Fibroblast of villous mesenchyme (primary cell): Measurements from ENCODE around the gene GLYR1. TPM values are rescaled to one million over a fixed set of nuclear protein-coding genes. Genes with fewer than 3 reads are reported as not detected.

Experiments used
- DNase-seq: peaks from one replicate; pipeline ENCODE4 v3.0.0-alpha.2; 2010; ENCODE audit warnings: low read depth
- H3K4me3 ChIP-seq: 2 replicates; pipeline ENCODE4 v1.5.1; 2011; ENCODE audit warnings: low read depth, mild to moderate bottlenecking, low read length
- total RNA-seq: library from RNA; depleted of rRNA; stranded (reverse); fragments of >200 nt; gene quantifications from 2 replicates; pipeline ENCODE4 v1.2.3, GENCODE V29; 2012
- TF ChIP-seq, protein P1 (sequence below): IDR thresholded peaks from 2 replicates; pipeline ENCODE4 v1.5.1; 2012; ENCODE audit warnings: low read depth, mild to moderate bottlenecking, low read length; ENCODE audit not compliant: insufficient read depth

Gene GLYR1
- total RNA-seq, 1 donor = 60.9 TPM

DNA sequence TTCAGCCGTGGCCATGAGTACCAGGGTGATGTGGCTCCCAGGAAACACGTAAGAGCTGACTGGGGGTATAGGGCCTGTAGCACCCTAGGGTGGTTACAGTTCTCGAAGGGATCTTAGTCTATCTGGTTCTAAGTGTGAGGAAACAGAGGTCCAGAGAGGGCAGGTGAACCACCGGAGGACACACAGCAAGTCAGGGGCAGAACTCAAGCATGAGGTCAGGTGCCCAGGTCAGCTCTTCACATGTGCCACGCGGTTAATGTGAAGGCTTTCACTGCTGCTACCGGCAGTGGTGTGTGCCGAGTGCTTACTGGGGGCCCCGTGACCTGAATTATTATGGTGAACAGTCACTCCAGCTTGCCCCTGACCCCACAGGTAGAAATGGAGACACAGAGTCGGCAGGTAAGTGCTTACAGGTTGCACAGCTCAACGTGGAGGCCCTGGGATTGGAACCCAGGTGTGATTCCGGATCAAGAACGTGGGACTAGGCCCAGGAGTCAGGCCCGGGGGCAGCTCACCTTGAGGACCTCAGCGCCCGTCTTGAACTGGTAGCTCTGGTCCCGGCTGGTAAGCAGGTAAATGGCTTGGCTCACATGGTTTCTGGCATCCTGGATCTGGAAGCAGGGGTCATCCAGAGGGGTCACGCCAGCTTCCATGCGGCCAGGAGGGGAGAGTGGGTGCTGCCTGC lies 47.8 kb downstream of the GLYR1 start:
- no peak for DNase-seq
- TF ChIP-seq, protein P1, sequence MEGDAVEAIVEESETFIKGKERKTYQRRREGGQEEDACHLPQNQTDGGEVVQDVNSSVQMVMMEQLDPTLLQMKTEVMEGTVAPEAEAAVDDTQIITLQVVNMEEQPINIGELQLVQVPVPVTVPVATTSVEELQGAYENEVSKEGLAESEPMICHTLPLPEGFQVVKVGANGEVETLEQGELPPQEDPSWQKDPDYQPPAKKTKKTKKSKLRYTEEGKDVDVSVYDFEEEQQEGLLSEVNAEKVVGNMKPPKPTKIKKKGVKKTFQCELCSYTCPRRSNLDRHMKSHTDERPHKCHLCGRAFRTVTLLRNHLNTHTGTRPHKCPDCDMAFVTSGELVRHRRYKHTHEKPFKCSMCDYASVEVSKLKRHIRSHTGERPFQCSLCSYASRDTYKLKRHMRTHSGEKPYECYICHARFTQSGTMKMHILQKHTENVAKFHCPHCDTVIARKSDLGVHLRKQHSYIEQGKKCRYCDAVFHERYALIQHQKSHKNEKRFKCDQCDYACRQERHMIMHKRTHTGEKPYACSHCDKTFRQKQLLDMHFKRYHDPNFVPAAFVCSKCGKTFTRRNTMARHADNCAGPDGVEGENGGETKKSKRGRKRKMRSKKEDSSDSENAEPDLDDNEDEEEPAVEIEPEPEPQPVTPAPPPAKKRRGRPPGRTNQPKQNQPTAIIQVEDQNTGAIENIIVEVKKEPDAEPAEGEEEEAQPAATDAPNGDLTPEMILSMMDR = no peak
- no peak overlapping the region for H3K4me3 ChIP-seq

DNA sequence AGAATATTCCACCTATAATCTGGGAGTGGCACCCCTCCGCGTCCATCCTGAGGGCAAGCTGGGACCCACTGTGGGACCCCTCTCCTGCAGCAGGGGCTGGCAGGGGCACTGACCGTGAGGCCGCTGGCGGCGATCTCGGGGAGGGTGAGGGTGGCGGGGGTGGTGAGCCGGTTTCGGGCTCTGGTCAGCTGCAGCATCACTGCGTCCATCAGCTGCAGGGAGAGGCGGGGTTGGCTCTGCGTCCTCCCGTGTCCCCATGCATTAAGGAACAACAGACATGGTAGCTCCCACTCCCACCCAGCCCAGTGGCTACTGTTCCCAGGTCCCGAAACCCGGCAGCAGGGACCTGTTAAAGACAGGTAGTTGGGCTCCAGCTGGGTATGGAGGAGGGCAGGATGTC lies 48.6 kb downstream of the GLYR1 start:
- DNase-seq = no peak
- TF ChIP-seq, protein P1 = no peak
- no peak overlapping the region for H3K4me3 ChIP-seq

GRCh38 chr16:4797805-4798252 lies 49.3 kb downstream of the GLYR1 start:
- DNase-seq = no peak
- H3K4me3 ChIP-seq = no peak overlapping the region
- TF ChIP-seq, protein P1 = no peak

GRCh38 chr16:4796982-4797804 lies 49.9 kb downstream of the GLYR1 start:
- TF ChIP-seq, protein P1 = no peak
- DNase-seq = no peak
- H3K4me3 ChIP-seq = no peak overlapping the region

DNA sequence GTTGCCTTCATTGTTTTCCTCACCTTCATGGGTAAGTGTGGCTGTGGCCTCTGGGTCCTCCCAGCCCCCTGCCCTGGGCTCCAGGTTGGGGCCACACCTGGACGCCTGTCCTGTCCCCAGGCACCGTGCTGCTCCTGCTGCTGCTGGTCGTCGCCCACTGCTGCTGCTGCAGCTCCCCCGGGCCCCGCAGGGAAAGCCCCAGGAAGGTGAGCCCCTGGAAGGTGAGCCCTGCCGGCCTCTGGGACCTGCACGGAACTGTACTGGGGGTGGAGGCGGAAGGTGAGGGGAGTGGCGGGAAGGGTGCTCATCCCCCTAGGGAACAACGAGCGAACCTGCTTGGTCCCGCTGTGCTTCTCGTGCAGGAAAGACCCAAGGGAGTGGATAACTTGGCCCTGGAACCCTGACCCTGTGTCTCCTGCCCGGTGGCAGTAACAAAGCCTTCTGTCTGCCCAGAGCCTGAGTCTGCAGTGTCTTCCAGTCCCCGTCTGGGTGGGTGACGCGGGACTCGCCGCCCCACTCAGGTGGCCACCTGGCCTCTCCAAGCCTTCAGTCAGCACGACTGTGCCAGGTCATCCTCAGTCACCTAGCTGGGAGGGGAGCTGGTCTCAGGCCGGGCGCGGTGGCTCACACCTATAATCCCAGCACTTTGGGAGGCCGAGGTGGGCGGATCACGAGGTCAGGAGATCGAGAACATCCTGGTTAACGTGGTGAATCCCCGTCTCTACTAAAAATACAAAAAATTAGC lies 51.1 kb downstream of the GLYR1 start:
- no peak overlapping the region for H3K4me3 ChIP-seq
- TF ChIP-seq, protein P1 = no peak
- no peak for DNase-seq

DNA sequence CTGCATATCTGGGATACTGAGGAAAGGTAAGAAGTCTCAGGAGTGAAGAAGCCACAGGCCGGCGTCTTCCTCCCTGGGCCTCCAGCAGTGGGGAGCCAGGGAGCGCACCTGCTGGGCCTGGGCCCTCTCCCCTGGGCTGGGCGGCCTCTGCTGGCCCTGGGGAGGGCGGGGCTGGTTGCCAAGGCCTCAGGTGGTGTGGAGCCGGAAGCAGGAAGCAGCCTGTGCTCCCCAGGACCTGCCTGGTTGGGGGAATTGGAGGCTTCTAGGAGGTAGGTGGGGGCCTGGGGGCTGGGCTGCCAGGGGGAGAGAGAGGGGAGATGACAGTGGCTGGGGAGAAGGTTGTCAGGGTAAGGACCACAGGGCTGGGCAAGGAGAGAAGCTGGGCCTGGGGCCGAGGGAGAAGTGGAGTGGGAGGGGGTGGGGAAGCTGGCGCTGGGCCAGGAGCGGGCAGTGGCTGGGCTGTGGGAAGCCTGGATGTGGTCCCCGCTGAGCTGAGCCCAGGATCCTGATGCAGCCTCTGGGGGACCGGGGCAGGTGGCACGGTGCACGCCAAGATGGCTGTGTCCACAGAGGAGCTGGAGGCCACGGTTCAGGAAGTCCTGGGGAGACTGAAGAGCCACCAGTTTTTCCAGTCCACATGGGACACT lies 51.8 kb downstream of the GLYR1 start, which contains the start of gene SMIM22:
Gene SMIM22, plus strand, starts transcription at position 189 of the 647 bp plus-strand sequence. Its CDS starts 366 bp downstream, at position 555.
- TF ChIP-seq, protein P1 = no peak
- no peak for DNase-seq
- no peak within 1 kb of the TSS for H3K4me3 ChIP-seq
